ENCODE measurements around the gene LY6G5C.

DNA sequence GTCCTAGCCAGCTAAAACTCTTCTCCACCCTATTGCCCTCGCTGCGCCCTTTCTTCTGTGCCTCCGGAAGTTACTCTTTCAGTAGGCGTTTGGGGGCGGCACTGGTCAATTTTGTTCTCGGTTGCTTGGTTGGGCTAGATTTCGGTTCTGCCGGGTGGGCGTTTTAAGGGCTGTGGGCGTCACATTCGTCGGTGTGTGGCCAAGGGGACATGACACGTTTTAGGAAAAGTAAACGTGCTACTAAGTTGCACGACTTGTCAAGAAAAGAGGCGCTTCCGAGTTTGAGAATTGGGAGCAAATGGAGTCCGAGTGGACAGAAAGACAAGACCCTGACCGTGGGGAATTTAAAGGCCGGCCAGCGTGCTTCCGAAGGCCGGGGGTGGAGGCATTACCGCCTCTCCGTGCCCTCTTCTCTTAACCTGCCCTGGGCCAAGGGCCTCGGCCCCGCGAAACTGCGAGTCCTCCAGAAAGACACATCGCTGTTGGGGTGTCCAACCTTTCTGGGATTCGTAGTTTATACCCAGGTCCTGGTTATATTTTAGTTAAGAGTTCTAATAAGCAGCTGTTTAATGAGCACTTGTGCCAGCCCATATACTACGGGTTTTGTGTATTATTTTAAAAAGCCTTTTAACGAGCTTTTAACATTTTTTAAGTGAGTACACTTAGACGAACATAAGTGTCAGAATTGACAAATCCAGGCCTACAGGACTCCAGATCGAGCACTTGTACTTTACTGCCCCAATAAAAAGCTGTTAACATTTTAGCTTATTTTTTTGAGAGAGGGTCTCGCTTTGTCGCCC is 27.7 kb downstream of the LY6G5C start:
- TF ChIP-seq, protein P1, sequence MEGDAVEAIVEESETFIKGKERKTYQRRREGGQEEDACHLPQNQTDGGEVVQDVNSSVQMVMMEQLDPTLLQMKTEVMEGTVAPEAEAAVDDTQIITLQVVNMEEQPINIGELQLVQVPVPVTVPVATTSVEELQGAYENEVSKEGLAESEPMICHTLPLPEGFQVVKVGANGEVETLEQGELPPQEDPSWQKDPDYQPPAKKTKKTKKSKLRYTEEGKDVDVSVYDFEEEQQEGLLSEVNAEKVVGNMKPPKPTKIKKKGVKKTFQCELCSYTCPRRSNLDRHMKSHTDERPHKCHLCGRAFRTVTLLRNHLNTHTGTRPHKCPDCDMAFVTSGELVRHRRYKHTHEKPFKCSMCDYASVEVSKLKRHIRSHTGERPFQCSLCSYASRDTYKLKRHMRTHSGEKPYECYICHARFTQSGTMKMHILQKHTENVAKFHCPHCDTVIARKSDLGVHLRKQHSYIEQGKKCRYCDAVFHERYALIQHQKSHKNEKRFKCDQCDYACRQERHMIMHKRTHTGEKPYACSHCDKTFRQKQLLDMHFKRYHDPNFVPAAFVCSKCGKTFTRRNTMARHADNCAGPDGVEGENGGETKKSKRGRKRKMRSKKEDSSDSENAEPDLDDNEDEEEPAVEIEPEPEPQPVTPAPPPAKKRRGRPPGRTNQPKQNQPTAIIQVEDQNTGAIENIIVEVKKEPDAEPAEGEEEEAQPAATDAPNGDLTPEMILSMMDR (IDR thresholded peaks at IDR 0.05; ENCODE audit: extremely low read depth in 1 of 2, insufficient read depth in 1 of 2, low read depth in 1 of 2, low read length in 2 of 2): no peak
- TF ChIP-seq JUN (IDR thresholded peaks at IDR 0.05; ENCODE audit: borderline replicate concordance, insufficient read depth, insufficient read length, low read depth) (no peak), EZH2 (IDR thresholded peaks at IDR 0.05; ENCODE audit: borderline replicate concordance, low read depth, low read length, severe bottlenecking) (no peak), POLR2A (IDR thresholded peaks at IDR 0.05; ENCODE audit: low read depth, low read length) (no peak), POLR2AphosphoS5 (IDR thresholded peaks at IDR 0.05; ENCODE audit: insufficient read depth, low read depth, low read length) (peak; percentile 22), MYC (IDR thresholded peaks at IDR 0.05; ENCODE audit: low read depth, low read length) (no peak), GATA2 (IDR thresholded peaks at IDR 0.05; ENCODE audit: insufficient read depth, insufficient read length, low read depth, low read length) (no peak), FOS (IDR thresholded peaks at IDR 0.05; ENCODE audit: borderline replicate concordance, insufficient read depth, low read length) (no peak)
- TF ChIP-seq, protein P2, sequence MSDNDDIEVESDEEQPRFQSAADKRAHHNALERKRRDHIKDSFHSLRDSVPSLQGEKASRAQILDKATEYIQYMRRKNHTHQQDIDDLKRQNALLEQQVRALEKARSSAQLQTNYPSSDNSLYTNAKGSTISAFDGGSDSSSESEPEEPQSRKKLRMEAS (IDR thresholded peaks at IDR 0.05; ENCODE audit: insufficient read depth, insufficient read length): no peak

Measured in endothelial cell of umbilical vein (primary cell).